B cell (primary cell): ENCODE data around the gene WDR27. TPM values are rescaled to one million over a fixed set of nuclear protein-coding genes. Genes with fewer than 3 reads are reported as not detected.

Source experiments
- ATAC-seq: fragments of 200-7000 bp; cut with Tn5 transposase; one replicate; pipeline ENCODE4 v1.10.0; 2021; ENCODE audit warnings: low read depth, mild to moderate bottlenecking, moderate number of reproducible peaks, moderate library complexity
- CTCF ChIA-PET: fragments of 350-600 bp; sonication (Branson Sonifier 250); formaldehyde crosslinking; loops from one replicate; lab custom pipeline; 2021; ENCODE audit warnings: antibody characterized with exemption, inconsistent platforms; lab: Charles Lee
- POLR2A ChIA-PET: fragments of 350-600 bp; sonication (Branson Sonifier 250); formaldehyde crosslinking; loops from one replicate; lab custom pipeline; 2021; ENCODE audit warnings: antibody characterized with exemption; lab: Charles Lee
- DNase-seq: peaks from one replicate; pipeline ENCODE4 v3.0.0; 2013
- H2AFZ ChIP-seq: 2 replicates; pipeline ENCODE4 v1.6.1; 2012; ENCODE audit warnings: mild to moderate bottlenecking, low read depth, low read length; ENCODE audit not compliant: insufficient read depth, poor library complexity, severe bottlenecking
- H3K27ac ChIP-seq, 2 donors: 1 replicate in 1 of 2; 2 replicates in 1 of 2; pipeline ENCODE4 v1.5.1; 2012 to 2013; ENCODE audit warnings: low read length in 2 of 2, mild to moderate bottlenecking in 2 of 2, moderate library complexity in 1 of 2
- H3K27me3 ChIP-seq, 4 experiments: fragments of 200-600 bp in 1 of 4; sonication (generic) in 1 of 4; replicated peaks in 1 of 4; 1 replicate in 2 of 4; 2 replicates in 2 of 4; pipeline versions ENCODE4 v1.6.1 to v1.7.0; 2013 to 2016; ENCODE audit warnings: low read length in 3 of 4, mild to moderate bottlenecking in 2 of 4, mixed read lengths in 1 of 4, moderate library complexity in 1 of 4; ENCODE audit not compliant: insufficient read depth in 4 of 4, control insufficient read depth in 3 of 4; ENCODE audit errors: control extremely low read depth in 1 of 4
- H3K36me3 ChIP-seq, 2 experiments: replicated peaks in 1 of 2; 1 replicate in 1 of 2; 2 replicates in 1 of 2; pipeline versions ENCODE4 v1.6.1 to v1.7.1; 2013; ENCODE audit warnings: low read length in 1 of 2; ENCODE audit not compliant: insufficient read depth in 2 of 2, control insufficient read depth in 1 of 2; ENCODE audit errors: control extremely low read depth in 1 of 2, extremely low read depth in 1 of 2
- H3K4me1 ChIP-seq, 2 donors: fragments of 200-600 bp in 1 of 2; sonication (generic) in 1 of 2; 1 replicate in 1 of 2; 2 replicates in 1 of 2; pipeline versions ENCODE4 v1.5.1 to v1.6.1; 2013 to 2017; ENCODE audit warnings: low read length in 2 of 2; ENCODE audit not compliant: control insufficient read depth in 2 of 2, insufficient read depth in 2 of 2
- H3K4me2 ChIP-seq: replicated peaks from 2 replicates; pipeline ENCODE3; 2012; ENCODE audit warnings: mild to moderate bottlenecking, low read depth, low read length; ENCODE audit not compliant: poor library complexity, severe bottlenecking
- H3K4me3 ChIP-seq, 5 experiments: fragments of 200-600 bp in 1 of 5; sonication (generic) in 1 of 5; 1 replicate in 3 of 5; 2 replicates in 2 of 5; pipeline versions ENCODE4 v1.5.1 to v1.7.0; 2011 to 2016; ENCODE audit warnings: low read length in 4 of 5, mild to moderate bottlenecking in 4 of 5, low read depth in 2 of 5, control low read depth in 1 of 5, moderate library complexity in 1 of 5; ENCODE audit not compliant: insufficient read depth in 1 of 5; ENCODE audit errors: control extremely low read depth in 1 of 5, extremely low read depth in 1 of 5
- H3K79me2 ChIP-seq: fragments of 200-600 bp; sonication (generic); one replicate; pipeline ENCODE4 v1.6.0; 2016; ENCODE audit warnings: low read length; ENCODE audit not compliant: control insufficient read depth, insufficient read depth
- H3K9ac ChIP-seq: fragments of 200-600 bp; sonication (generic); 2 replicates; pipeline ENCODE4 v1.6.1; 2017; ENCODE audit warnings: mild to moderate bottlenecking, low read length, moderate library complexity
- H3K9me3 ChIP-seq, 3 donors: one replicate each; pipeline versions ENCODE4 v1.6.1 to v1.7.1; 2013; ENCODE audit warnings: low read length in 2 of 3; ENCODE audit not compliant: control insufficient read depth in 2 of 3, insufficient read depth in 1 of 3; ENCODE audit errors: control extremely low read depth in 1 of 3
- H4K20me1 ChIP-seq: 2 replicates; pipeline ENCODE4 v1.6.0; 2012; ENCODE audit warnings: mild to moderate bottlenecking, low read length; ENCODE audit not compliant: insufficient read depth, control insufficient read depth, poor library complexity, severe bottlenecking
- H3K27ac Mint-ChIP-seq: one replicate; pipeline ENCODE4 v1.8.0; 2021; ENCODE audit warnings: mixed read lengths
- H3K27me3 Mint-ChIP-seq: one replicate; pipeline ENCODE4 v1.8.0; 2021; ENCODE audit warnings: mixed read lengths
- H3K4me1 Mint-ChIP-seq: one replicate; pipeline ENCODE4 v1.8.0; 2021; ENCODE audit warnings: mixed read lengths
- H3K4me3 Mint-ChIP-seq: one replicate; pipeline ENCODE4 v1.8.0; 2021; ENCODE audit warnings: mixed read lengths
- H3K9me3 Mint-ChIP-seq: one replicate; pipeline ENCODE4 v1.8.0; 2022; ENCODE audit warnings: mixed read lengths; ENCODE audit not compliant: insufficient read depth
- CTCF ChIP-seq: fragments of 200-600 bp; IDR thresholded peaks from one replicate; pipeline ENCODE4 v1.8.0; 2022; ENCODE audit warnings: antibody characterized with exemption, mild to moderate bottlenecking
- EZH2 ChIP-seq: IDR thresholded peaks from 2 replicates; pipeline ENCODE4 v1.6.1; 2012; ENCODE audit warnings: borderline replicate concordance, low read depth, mild to moderate bottlenecking, moderate library complexity, low read length; ENCODE audit not compliant: insufficient read depth, poor library complexity, severe bottlenecking
- WGBS: methylation state at CpG from one replicate; pipeline ENCODE4 v1.1.5; 2013; ENCODE audit warnings: missing lambda C conversion rate; ENCODE audit not compliant: insufficient coverage; 5-methylcytosine and 5-hydroxymethylcytosine counted together
- intact Hi-C: fragments of 100-400 bp; cut with micrococcal nuclease; formaldehyde crosslinking; loops from one replicate; pipeline ENCODE4 v1.10.0; 2022
- polyA plus RNA-seq: library from polyadenylated mRNA; depleted of rRNA; stranded (reverse); fragments of >200 nt; gene quantifications from 2 replicates; pipeline ENCODE4 v1.2.3, GENCODE V29; 2012
- total RNA-seq, 2 donors: library from RNA; stranded (reverse); fragments of 120-200 nt in 1 of 2; gene quantifications; 1 replicate in 1 of 2; 2 replicates in 1 of 2; pipeline versions ENCODE4 v1.2.3 to v1.2.4, GENCODE V29; 2013 to 2022

WDR27 gene
- total and polyA plus RNA-seq, 2 donors (not counting 1 experiment from before 2014, with no cell fraction given): 64.3 to 86.3 TPM

- H3K4me3 Mint-ChIP-seq: no peak overlapping the region
- CTCF ChIA-PET: no interaction called here
Observed at GRCh38 chr6:169647637-169648036, 54.2 kb downstream of the WDR27 start.

More at GRCh38 chr6:169647637-169648036, 54.2 kb downstream of the WDR27 start:
- TF ChIP-seq EZH2: no peak
- TF ChIP-seq CTCF: no peak
- no peaks in the 10 kb centered on the region for H3K36me3 ChIP-seq
- H3K27me3 ChIP-seq: no peaks in the 10 kb centered on the region
- DNase-seq (no peak), ATAC-seq (no peak)
- no peak overlapping the region for H3K27ac ChIP-seq
- no peaks in the 10 kb centered on the region for H4K20me1 ChIP-seq
- Mint-ChIP-seq H3K27me3 (no peaks in the 10 kb centered on the region), H3K9me3 (no peaks in the 10 kb centered on the region), H3K27ac (no peak overlapping the region), H3K4me1 (no peaks in the 10 kb centered on the region)
- WGBS: 96% methylated on average over 8 of the region's 13 CpGs
- no peaks in the 10 kb centered on the region for H3K4me1 ChIP-seq
- H3K4me2 ChIP-seq: no peak overlapping the region
- no peak overlapping the region for H3K9ac ChIP-seq
- H3K4me3 ChIP-seq: no peak overlapping the region
- intact Hi-C loops: no loop called here
- H3K9me3 ChIP-seq: no peaks in the 10 kb centered on the region
- H3K79me2 ChIP-seq: no peaks in the 10 kb centered on the region
- H2AFZ ChIP-seq: no peak overlapping the region
- POLR2A ChIA-PET: no interaction called here
